RWPE2 (cell line): Measurements from ENCODE around the gene CCL7.

Experiments used
- ATAC-seq: fragments of 200-7000 bp; cut with Tn5 transposase; 3 replicates; pipeline ENCODE4 v1.9.1; 2021; ENCODE audit warnings: low read depth
- DNase-seq: peaks from one replicate; pipeline ENCODE4 v3.0.0-alpha.2; 2020; ENCODE audit warnings: low spot score
- H3K27ac ChIP-seq: fragments of 450-650 bp; 2 replicates; pipeline ENCODE4 v1.5.1; 2017; ENCODE audit warnings: mild to moderate bottlenecking; ENCODE audit not compliant: poor library complexity, severe bottlenecking
- H3K27me3 ChIP-seq: fragments of 250-450 bp; sonication (Bioruptor Pico); 2 replicates; pipeline ENCODE4 v1.5.1; 2021; ENCODE audit warnings: mild to moderate bottlenecking, moderate library complexity; ENCODE audit not compliant: insufficient read depth, poor library complexity, severe bottlenecking
- H3K36me3 ChIP-seq: fragments of 250-450 bp; sonication (Bioruptor Pico); 2 replicates; pipeline ENCODE4 v1.5.1; 2020; ENCODE audit warnings: low read depth, mild to moderate bottlenecking, moderate library complexity
- H3K4me1 ChIP-seq: fragments of 250-450 bp; sonication (Bioruptor Pico); 2 replicates; pipeline ENCODE4 v1.5.1; 2021; ENCODE audit warnings: mild to moderate bottlenecking, moderate library complexity; ENCODE audit not compliant: insufficient read depth, poor library complexity, severe bottlenecking
- H3K4me3 ChIP-seq: fragments of 250-450 bp; sonication (Bioruptor Pico); 2 replicates; pipeline ENCODE4 v1.5.1; 2021; ENCODE audit warnings: mild to moderate bottlenecking, moderate library complexity; ENCODE audit not compliant: severe bottlenecking
- H3K9me3 ChIP-seq: fragments of 250-450 bp; sonication (Bioruptor Pico); 2 replicates; pipeline ENCODE4 v1.5.1; 2021; ENCODE audit warnings: mild to moderate bottlenecking, moderate library complexity; ENCODE audit not compliant: severe bottlenecking
- CTCF ChIP-seq: fragments of 450-650 bp; IDR thresholded peaks from one replicate; pipeline ENCODE4 v1.5.1; 2017; ENCODE audit warnings: mild to moderate bottlenecking, moderate library complexity; ENCODE audit not compliant: poor library complexity, severe bottlenecking

The CCL7 gene

GRCh38 chr17:34314279-34314678 is 44.3 kb downstream of the CCL7 start:
- H3K4me3 ChIP-seq: no peak overlapping the region
- H3K4me1 ChIP-seq: no peaks in the 10 kb centered on the region
- no peak overlapping the region for H3K27ac ChIP-seq
- no peaks in the 10 kb centered on the region for H3K36me3 ChIP-seq
- no peak for ATAC-seq
- no peaks in the 10 kb centered on the region for H3K9me3 ChIP-seq
- no peak for DNase-seq
- no peaks in the 10 kb centered on the region for H3K27me3 ChIP-seq
- TF ChIP-seq CTCF: no peak

- no peak overlapping the region for H3K27ac ChIP-seq
Observed at GRCh38 chr17:34318474-34318873, 48.5 kb downstream of the CCL7 start.

GRCh38 chr17:34319039-34319483 is 49.0 kb downstream of the CCL7 start, which contains the start of gene CCL8:
Gene CCL8 (plus strand): TSS chr17:34319435. CDS start chr17:34319502, 67 bp downstream.
- H3K9me3 ChIP-seq: no peaks in the 10 kb centered on the region
- no peak within 1 kb of the TSS for H3K27ac ChIP-seq
- ATAC-seq: no peak
- no peaks in the 10 kb centered on the region for H3K4me1 ChIP-seq
- H3K4me3 ChIP-seq: no peak within 1 kb of the TSS
- H3K27me3 ChIP-seq: no peaks in the 10 kb centered on the region
- TF ChIP-seq CTCF: no peak
- H3K36me3 ChIP-seq: no peaks in the 10 kb centered on the region
- no peak for DNase-seq

More at GRCh38 chr17:34318474-34318873, 48.5 kb downstream of the CCL7 start:
- DNase-seq (no peak), ATAC-seq (no peak)
- TF ChIP-seq CTCF: no peak
- Histone ChIP-seq H3K27me3 (no peaks in the 10 kb centered on the region), H3K36me3 (no peaks in the 10 kb centered on the region), H3K4me1 (no peaks in the 10 kb centered on the region), H3K4me3 (no peak overlapping the region), H3K9me3 (no peaks in the 10 kb centered on the region)
